ENCODE data around the gene LAX1.

The LAX1 gene

GRCh38 chr1:203777596-203777995 lies 12.6 kb downstream of the LAX1 start:
- H3K23ac ChIP-seq (ENCODE audit: low read depth, low read length, poor library complexity): no peak overlapping the region
- H3K9ac ChIP-seq (ENCODE audit: low read depth, low read length, poor library complexity): no peak overlapping the region
- no peak overlapping the region for H2AFZ ChIP-seq (ENCODE audit: low read length)
- no peak overlapping the region for H2AK5ac ChIP-seq (ENCODE audit: low read depth, low read length)
- no peak overlapping the region for H3K14ac ChIP-seq (ENCODE audit: low read length)
- H3K4me3 ChIP-seq (ENCODE audit: low read length in 2 of 2): no peak overlapping the region
- no peaks in the 10 kb centered on the region for H3K4me1 ChIP-seq (ENCODE audit: control insufficient read depth in 2 of 2, insufficient read depth in 1 of 2, low read depth in 1 of 2, low read length in 2 of 2)
- no peaks in the 10 kb centered on the region for H3K9me3 ChIP-seq (replicated peaks in 1 of 2; ENCODE audit: control insufficient read depth in 2 of 2, insufficient read depth in 1 of 2, low read depth in 1 of 2, low read length in 2 of 2)
- H4K91ac ChIP-seq (ENCODE audit: low read depth, low read length, poor library complexity): no peak overlapping the region
- H4K8ac ChIP-seq (ENCODE audit: low read depth, low read length): no peak overlapping the region
- H3K27me3 ChIP-seq (ENCODE audit: control insufficient read depth in 3 of 3, insufficient read depth in 3 of 3, low read depth in 1 of 3, low read length in 3 of 3): peaks cover 0 to 4% (median 0%) of the 10 kb centered on the region in 3 experiments
- H2BK12ac ChIP-seq (ENCODE audit: low read length): no peak overlapping the region
- no CpG with 5 or more reads among the region's 3 CpGs for WGBS, 2 donors (ENCODE audit: extremely low coverage in 2 of 2, insufficient read length in 2 of 2, insufficient replicate concordance in 1 of 2)
- no peaks in the 10 kb centered on the region for H3K79me1 ChIP-seq (ENCODE audit: low read depth, low read length)
- no peak overlapping the region for H3K18ac ChIP-seq (ENCODE audit: low read length)
- H3K4ac ChIP-seq (ENCODE audit: low read length): no peak overlapping the region
- no peak overlapping the region for H3K27ac ChIP-seq (replicated peaks; ENCODE audit: low read length)
- no peak overlapping the region for H3K4me2 ChIP-seq (ENCODE audit: insufficient read depth, low read length, poor library complexity, severe bottlenecking)
- no peak for DNase-seq (ENCODE audit: low spot score)
- H2BK5ac ChIP-seq (ENCODE audit: low read length): no peak overlapping the region
- no peak overlapping the region for H2BK15ac ChIP-seq (ENCODE audit: low read length)
- H2BK120ac ChIP-seq (ENCODE audit: low read depth, low read length): no peak overlapping the region
- no peaks in the 10 kb centered on the region for H3K36me3 ChIP-seq (replicated peaks in 1 of 2; ENCODE audit: control insufficient read depth in 2 of 2, insufficient read depth in 2 of 2, low read length in 2 of 2)

GRCh38 chr1:203778146-203778545 lies 13.2 kb downstream of the LAX1 start:
- no peak overlapping the region for H2BK5ac ChIP-seq (ENCODE audit: low read length)
- H3K79me1 ChIP-seq (ENCODE audit: low read depth, low read length): no peaks in the 10 kb centered on the region
- no peak overlapping the region for H3K4ac ChIP-seq (ENCODE audit: low read length)
- no CpG with 5 or more reads among the region's 3 CpGs for WGBS, 2 donors (ENCODE audit: extremely low coverage in 2 of 2, insufficient read length in 2 of 2, insufficient replicate concordance in 1 of 2)
- no peaks in the 10 kb centered on the region for H3K4me1 ChIP-seq (ENCODE audit: control insufficient read depth in 2 of 2, insufficient read depth in 1 of 2, low read depth in 1 of 2, low read length in 2 of 2)
- H3K9ac ChIP-seq (ENCODE audit: low read depth, low read length, poor library complexity): no peak overlapping the region
- H3K4me2 ChIP-seq (ENCODE audit: insufficient read depth, low read length, poor library complexity, severe bottlenecking): no peak overlapping the region
- no peak overlapping the region for H2BK120ac ChIP-seq (ENCODE audit: low read depth, low read length)
- no peak overlapping the region for H3K27ac ChIP-seq (replicated peaks; ENCODE audit: low read length)
- H2BK12ac ChIP-seq (ENCODE audit: low read length): no peak overlapping the region
- H3K18ac ChIP-seq (ENCODE audit: low read length): no peak overlapping the region
- H4K8ac ChIP-seq (ENCODE audit: low read depth, low read length): no peak overlapping the region
- no peak overlapping the region for H3K23ac ChIP-seq (ENCODE audit: low read depth, low read length, poor library complexity)
- no peak overlapping the region for H2AFZ ChIP-seq (ENCODE audit: low read length)
- DNase-seq (ENCODE audit: low spot score): no peak
- no peak overlapping the region for H3K14ac ChIP-seq (ENCODE audit: low read length)
- H3K36me3 ChIP-seq (replicated peaks in 1 of 2; ENCODE audit: control insufficient read depth in 2 of 2, insufficient read depth in 2 of 2, low read length in 2 of 2): no peaks in the 10 kb centered on the region
- no peaks in the 10 kb centered on the region for H3K9me3 ChIP-seq (replicated peaks in 1 of 2; ENCODE audit: control insufficient read depth in 2 of 2, insufficient read depth in 1 of 2, low read depth in 1 of 2, low read length in 2 of 2)
- H3K27me3 ChIP-seq (ENCODE audit: control insufficient read depth in 3 of 3, insufficient read depth in 3 of 3, low read depth in 1 of 3, low read length in 3 of 3): peaks cover 0 to 4% (median 0%) of the 10 kb centered on the region in 3 experiments
- H3K4me3 ChIP-seq (ENCODE audit: low read length in 2 of 2): no peak overlapping the region
- H2AK5ac ChIP-seq (ENCODE audit: low read depth, low read length): no peak overlapping the region
- H2BK15ac ChIP-seq (ENCODE audit: low read length): no peak overlapping the region
- no peak overlapping the region for H4K91ac ChIP-seq (ENCODE audit: low read depth, low read length, poor library complexity)

- DNase-seq (ENCODE audit: low spot score): no peak
- Histone ChIP-seq H2BK15ac (ENCODE audit: low read length) (no peak overlapping the region), H3K27ac (replicated peaks; ENCODE audit: low read length) (no peak overlapping the region), H4K91ac (ENCODE audit: low read depth, low read length, poor library complexity) (no peak overlapping the region), H2AFZ (ENCODE audit: low read length) (no peak overlapping the region), H3K36me3 (replicated peaks in 1 of 2; ENCODE audit: control insufficient read depth in 2 of 2, insufficient read depth in 2 of 2, low read length in 2 of 2) (no peaks in the 10 kb centered on the region), H3K4me1 (ENCODE audit: control insufficient read depth in 2 of 2, insufficient read depth in 1 of 2, low read depth in 1 of 2, low read length in 2 of 2) (no peaks in the 10 kb centered on the region), H3K9ac (ENCODE audit: low read depth, low read length, poor library complexity) (no peak overlapping the region), H3K18ac (ENCODE audit: low read length) (no peak overlapping the region), H3K4ac (ENCODE audit: low read length) (no peak overlapping the region), H3K4me2 (ENCODE audit: insufficient read depth, low read length, poor library complexity, severe bottlenecking) (no peak overlapping the region), H2BK5ac (ENCODE audit: low read length) (no peak overlapping the region), H2BK120ac (ENCODE audit: low read depth, low read length) (no peak overlapping the region), H3K27me3 (ENCODE audit: control insufficient read depth in 3 of 3, insufficient read depth in 3 of 3, low read depth in 1 of 3, low read length in 3 of 3) (peaks cover 0 to 4% (median 0%) of the 10 kb centered on the region in 3 experiments), H3K79me1 (ENCODE audit: low read depth, low read length) (no peaks in the 10 kb centered on the region), H3K9me3 (replicated peaks in 1 of 2; ENCODE audit: control insufficient read depth in 2 of 2, insufficient read depth in 1 of 2, low read depth in 1 of 2, low read length in 2 of 2) (no peaks in the 10 kb centered on the region), H2BK12ac (ENCODE audit: low read length) (no peak overlapping the region), H3K23ac (ENCODE audit: low read depth, low read length, poor library complexity) (no peak overlapping the region), H2AK5ac (ENCODE audit: low read depth, low read length) (no peak overlapping the region), H3K4me3 (ENCODE audit: low read length in 2 of 2) (no peak overlapping the region), H3K14ac (ENCODE audit: low read length) (no peak overlapping the region), H4K8ac (ENCODE audit: low read depth, low read length) (no peak overlapping the region)
- no CpG with 5 or more reads among the region's 4 CpGs for whole genome bisulfite sequencing, 2 donors (ENCODE audit: extremely low coverage in 2 of 2, insufficient read length in 2 of 2, insufficient replicate concordance in 1 of 2)
Measured at GRCh38 chr1:203778789-203779188, 13.8 kb downstream of the LAX1 start.

- no peak overlapping the region for H4K8ac ChIP-seq (ENCODE audit: low read depth, low read length)
- no peak overlapping the region for H3K4me3 ChIP-seq (ENCODE audit: low read length in 2 of 2)
- H2AK5ac ChIP-seq (ENCODE audit: low read depth, low read length): no peak overlapping the region
- no CpG with 5 or more reads among the region's 7 CpGs for WGBS, 2 donors (ENCODE audit: extremely low coverage in 2 of 2, insufficient read length in 2 of 2, insufficient replicate concordance in 1 of 2)
- H2BK12ac ChIP-seq (ENCODE audit: low read length): no peak overlapping the region
- no peaks in the 10 kb centered on the region for H3K9me3 ChIP-seq (replicated peaks in 1 of 2; ENCODE audit: control insufficient read depth in 2 of 2, insufficient read depth in 1 of 2, low read depth in 1 of 2, low read length in 2 of 2)
- no peak overlapping the region for H3K18ac ChIP-seq (ENCODE audit: low read length)
- no peak overlapping the region for H3K27ac ChIP-seq (replicated peaks; ENCODE audit: low read length)
- H2BK120ac ChIP-seq (ENCODE audit: low read depth, low read length): no peak overlapping the region
- H3K4me2 ChIP-seq (ENCODE audit: insufficient read depth, low read length, poor library complexity, severe bottlenecking): no peak overlapping the region
- H2BK5ac ChIP-seq (ENCODE audit: low read length): no peak overlapping the region
- H3K14ac ChIP-seq (ENCODE audit: low read length): no peak overlapping the region
- DNase-seq (ENCODE audit: low spot score): no peak
- H4K91ac ChIP-seq (ENCODE audit: low read depth, low read length, poor library complexity): no peak overlapping the region
- H3K4me1 ChIP-seq (ENCODE audit: control insufficient read depth in 2 of 2, insufficient read depth in 1 of 2, low read depth in 1 of 2, low read length in 2 of 2): no peaks in the 10 kb centered on the region
- no peaks in the 10 kb centered on the region for H3K27me3 ChIP-seq (ENCODE audit: control insufficient read depth in 3 of 3, insufficient read depth in 3 of 3, low read depth in 1 of 3, low read length in 3 of 3)
- no peaks in the 10 kb centered on the region for H3K79me1 ChIP-seq (ENCODE audit: low read depth, low read length)
- H3K9ac ChIP-seq (ENCODE audit: low read depth, low read length, poor library complexity): no peak overlapping the region
- H2AFZ ChIP-seq (ENCODE audit: low read length): no peak overlapping the region
- no peaks in the 10 kb centered on the region for H3K36me3 ChIP-seq (replicated peaks in 1 of 2; ENCODE audit: control insufficient read depth in 2 of 2, insufficient read depth in 2 of 2, low read length in 2 of 2)
- H3K23ac ChIP-seq (ENCODE audit: low read depth, low read length, poor library complexity): no peak overlapping the region
- no peak overlapping the region for H3K4ac ChIP-seq (ENCODE audit: low read length)
- no peak overlapping the region for H2BK15ac ChIP-seq (ENCODE audit: low read length)
Measured at GRCh38 chr1:203781962-203782361, 17.0 kb downstream of the LAX1 start.

Measured in neuronal stem cell (in vitro differentiated cells).